K562 (cell line): ENCODE results near the gene BAD.

Experiments
- ELF1 ChIP-seq: fragments of 200-800 bp; sonication (Bioruptor generic); IDR thresholded peaks from 2 replicates; pipeline ENCODE4 v1.6.1; 2016; ENCODE audit warnings: missing genetic modification characterization, missing compliant biosample characterization
- HIVEP1 ChIP-seq: fragments of 250-450 bp; sonication (Bioruptor Pico); IDR thresholded peaks from 2 replicates; pipeline ENCODE4 v1.4.0; 2020; ENCODE audit warnings: mild to moderate bottlenecking
- MEF2A ChIP-seq: IDR thresholded peaks from 2 replicates; pipeline ENCODE4 v1.6.1; 2011; ENCODE audit warnings: low read depth, mild to moderate bottlenecking, low read length, moderate library complexity; ENCODE audit not compliant: control insufficient read depth
- TF ChIP-seq, protein P1 (sequence below): fragments of 250-450 bp; sonication (Bioruptor Pico); IDR thresholded peaks from 2 replicates; pipeline ENCODE4 v1.5.0; 2021; ENCODE audit warnings: mild to moderate bottlenecking, borderline replicate concordance
- TF ChIP-seq, protein P2 (sequence below), 3 experiments: IDR thresholded peaks in 2 of 3; conservative IDR thresholded peaks in 1 of 3; 2 replicates each; pipeline ENCODE4 v1.5.1; 2011 to 2012; ENCODE audit warnings: low read length in 3 of 3, mild to moderate bottlenecking in 3 of 3, control low read depth in 2 of 3, improper control_type of control experiment in 1 of 3, inconsistent platforms in 1 of 3, low read depth in 1 of 3, mixed read lengths in 1 of 3, moderate library complexity in 1 of 3; ENCODE audit not compliant: insufficient read depth in 2 of 3
- TF ChIP-seq, protein P3 (sequence below): fragments of 450-650 bp; formaldehyde crosslinking; IDR thresholded peaks from 2 replicates; pipeline ENCODE4 v1.4.0; 2020; ENCODE audit warnings: mild to moderate bottlenecking, moderate library complexity
- TF ChIP-seq, protein P4 (sequence below): sonication (generic); formaldehyde crosslinking; IDR thresholded peaks from 2 replicates; pipeline ENCODE4 v1.5.0; 2020; ENCODE audit warnings: missing genetic modification reagents
- TF ChIP-seq, protein P5 (sequence below): sonication (generic); formaldehyde crosslinking; IDR thresholded peaks from 2 replicates; pipeline ENCODE4 v1.8.1; 2022; ENCODE audit warnings: missing genetic modification reagents

DNA sequence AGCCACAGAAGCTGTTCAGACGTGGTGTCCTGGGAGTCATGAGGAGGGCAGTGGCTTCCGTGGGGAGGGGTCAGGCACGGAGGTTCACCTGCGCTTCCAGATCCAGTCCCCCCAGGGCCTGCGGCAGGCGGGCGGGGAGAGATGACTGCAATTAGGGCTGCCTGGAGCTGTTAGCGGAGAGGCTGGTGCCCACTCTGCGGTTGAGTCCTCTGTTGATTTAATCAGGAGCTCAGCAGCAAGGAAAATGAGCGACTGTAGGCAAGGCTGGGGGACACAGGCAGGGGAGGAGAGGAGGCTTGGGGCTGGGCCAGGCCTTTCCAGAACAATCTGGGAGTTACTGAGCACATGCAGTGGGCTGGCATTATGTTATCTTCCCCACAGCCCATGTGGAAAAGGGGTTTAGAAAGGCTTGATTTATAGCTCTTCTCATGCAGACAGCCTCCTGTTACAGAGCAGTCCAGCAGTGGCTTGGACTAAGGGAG is 20.1 kb downstream of the BAD start:
- TF ChIP-seq, protein P1, sequence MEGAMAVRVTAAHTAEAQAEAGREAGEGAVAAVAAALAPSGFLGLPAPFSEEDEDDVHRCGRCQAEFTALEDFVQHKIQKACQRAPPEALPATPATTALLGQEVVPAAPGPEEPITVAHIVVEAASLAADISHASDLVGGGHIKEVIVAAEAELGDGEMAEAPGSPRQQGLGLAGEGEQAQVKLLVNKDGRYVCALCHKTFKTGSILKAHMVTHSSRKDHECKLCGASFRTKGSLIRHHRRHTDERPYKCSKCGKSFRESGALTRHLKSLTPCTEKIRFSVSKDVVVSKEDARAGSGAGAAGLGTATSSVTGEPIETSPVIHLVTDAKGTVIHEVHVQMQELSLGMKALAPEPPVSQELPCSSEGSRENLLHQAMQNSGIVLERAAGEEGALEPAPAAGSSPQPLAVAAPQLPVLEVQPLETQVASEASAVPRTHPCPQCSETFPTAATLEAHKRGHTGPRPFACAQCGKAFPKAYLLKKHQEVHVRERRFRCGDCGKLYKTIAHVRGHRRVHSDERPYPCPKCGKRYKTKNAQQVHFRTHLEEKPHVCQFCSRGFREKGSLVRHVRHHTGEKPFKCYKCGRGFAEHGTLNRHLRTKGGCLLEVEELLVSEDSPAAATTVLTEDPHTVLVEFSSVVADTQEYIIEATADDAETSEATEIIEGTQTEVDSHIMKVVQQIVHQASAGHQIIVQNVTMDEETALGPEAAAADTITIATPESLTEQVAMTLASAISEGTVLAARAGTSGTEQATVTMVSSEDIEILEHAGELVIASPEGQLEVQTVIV (CRISPR knock-in tag): no peak
- TF ChIP-seq, protein P2, sequence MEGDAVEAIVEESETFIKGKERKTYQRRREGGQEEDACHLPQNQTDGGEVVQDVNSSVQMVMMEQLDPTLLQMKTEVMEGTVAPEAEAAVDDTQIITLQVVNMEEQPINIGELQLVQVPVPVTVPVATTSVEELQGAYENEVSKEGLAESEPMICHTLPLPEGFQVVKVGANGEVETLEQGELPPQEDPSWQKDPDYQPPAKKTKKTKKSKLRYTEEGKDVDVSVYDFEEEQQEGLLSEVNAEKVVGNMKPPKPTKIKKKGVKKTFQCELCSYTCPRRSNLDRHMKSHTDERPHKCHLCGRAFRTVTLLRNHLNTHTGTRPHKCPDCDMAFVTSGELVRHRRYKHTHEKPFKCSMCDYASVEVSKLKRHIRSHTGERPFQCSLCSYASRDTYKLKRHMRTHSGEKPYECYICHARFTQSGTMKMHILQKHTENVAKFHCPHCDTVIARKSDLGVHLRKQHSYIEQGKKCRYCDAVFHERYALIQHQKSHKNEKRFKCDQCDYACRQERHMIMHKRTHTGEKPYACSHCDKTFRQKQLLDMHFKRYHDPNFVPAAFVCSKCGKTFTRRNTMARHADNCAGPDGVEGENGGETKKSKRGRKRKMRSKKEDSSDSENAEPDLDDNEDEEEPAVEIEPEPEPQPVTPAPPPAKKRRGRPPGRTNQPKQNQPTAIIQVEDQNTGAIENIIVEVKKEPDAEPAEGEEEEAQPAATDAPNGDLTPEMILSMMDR (IDR thresholded peaks at IDR 0.05 in 2 of 3, conservative IDR thresholded peaks at IDR 0.05 in 1 of 3; ENCODE audit: insufficient read depth in 2 of 3, low read depth in 1 of 3, low read length in 3 of 3): no peak
- TF ChIP-seq ELF1 (no peak), HIVEP1 (no peak), MEF2A (no peak)
- TF ChIP-seq, protein P3, sequence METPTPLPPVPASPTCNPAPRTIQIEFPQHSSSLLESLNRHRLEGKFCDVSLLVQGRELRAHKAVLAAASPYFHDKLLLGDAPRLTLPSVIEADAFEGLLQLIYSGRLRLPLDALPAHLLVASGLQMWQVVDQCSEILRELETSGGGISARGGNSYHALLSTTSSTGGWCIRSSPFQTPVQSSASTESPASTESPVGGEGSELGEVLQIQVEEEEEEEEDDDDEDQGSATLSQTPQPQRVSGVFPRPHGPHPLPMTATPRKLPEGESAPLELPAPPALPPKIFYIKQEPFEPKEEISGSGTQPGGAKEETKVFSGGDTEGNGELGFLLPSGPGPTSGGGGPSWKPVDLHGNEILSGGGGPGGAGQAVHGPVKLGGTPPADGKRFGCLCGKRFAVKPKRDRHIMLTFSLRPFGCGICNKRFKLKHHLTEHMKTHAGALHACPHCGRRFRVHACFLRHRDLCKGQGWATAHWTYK: no peak
- TF ChIP-seq, protein P4, sequence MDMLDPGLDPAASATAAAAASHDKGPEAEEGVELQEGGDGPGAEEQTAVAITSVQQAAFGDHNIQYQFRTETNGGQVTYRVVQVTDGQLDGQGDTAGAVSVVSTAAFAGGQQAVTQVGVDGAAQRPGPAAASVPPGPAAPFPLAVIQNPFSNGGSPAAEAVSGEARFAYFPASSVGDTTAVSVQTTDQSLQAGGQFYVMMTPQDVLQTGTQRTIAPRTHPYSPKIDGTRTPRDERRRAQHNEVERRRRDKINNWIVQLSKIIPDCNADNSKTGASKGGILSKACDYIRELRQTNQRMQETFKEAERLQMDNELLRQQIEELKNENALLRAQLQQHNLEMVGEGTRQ (CRISPR knock-in tag): no peak
- TF ChIP-seq, protein P5, sequence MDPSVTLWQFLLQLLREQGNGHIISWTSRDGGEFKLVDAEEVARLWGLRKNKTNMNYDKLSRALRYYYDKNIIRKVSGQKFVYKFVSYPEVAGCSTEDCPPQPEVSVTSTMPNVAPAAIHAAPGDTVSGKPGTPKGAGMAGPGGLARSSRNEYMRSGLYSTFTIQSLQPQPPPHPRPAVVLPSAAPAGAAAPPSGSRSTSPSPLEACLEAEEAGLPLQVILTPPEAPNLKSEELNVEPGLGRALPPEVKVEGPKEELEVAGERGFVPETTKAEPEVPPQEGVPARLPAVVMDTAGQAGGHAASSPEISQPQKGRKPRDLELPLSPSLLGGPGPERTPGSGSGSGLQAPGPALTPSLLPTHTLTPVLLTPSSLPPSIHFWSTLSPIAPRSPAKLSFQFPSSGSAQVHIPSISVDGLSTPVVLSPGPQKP: no peak
